H9 (cell line): ENCODE results near the gene ZBED1. TPM values are rescaled to one million over a fixed set of nuclear protein-coding genes. Genes with fewer than 3 reads are reported as not detected.
"Not testable (repeated sequence)": the region's sequence is repeated elsewhere in the genome, so short reads cannot be mapped to it uniquely, and the experiment has no call there.

Source experiments
- DNase-seq: peaks from one replicate; pipeline ENCODE4 v3.0.0-alpha.2; 2017
- H2AFZ ChIP-seq: one replicate; pipeline ENCODE4 v1.6.1; 2013; ENCODE audit warnings: mild to moderate bottlenecking, low read length, control low read depth, moderate library complexity
- H2AK5ac ChIP-seq: 2 replicates; pipeline ENCODE4 v1.6.1; 2013; ENCODE audit warnings: low read length, control low read depth, mixed read lengths; ENCODE audit not compliant: insufficient read length
- H2BK120ac ChIP-seq: one replicate; pipeline ENCODE4 v1.6.1; 2013; ENCODE audit warnings: low read depth, mild to moderate bottlenecking, low read length, control low read depth, inconsistent platforms; ENCODE audit not compliant: poor library complexity, severe bottlenecking
- H2BK12ac ChIP-seq: 2 replicates; pipeline ENCODE4 v1.6.1; 2013; ENCODE audit warnings: low read length, control low read depth, mixed read lengths, low read depth; ENCODE audit not compliant: insufficient read length
- H2BK15ac ChIP-seq: 2 replicates; pipeline ENCODE4 v1.6.1; 2013; ENCODE audit warnings: low read depth, low read length, control low read depth
- H2BK20ac ChIP-seq: one replicate; pipeline ENCODE4 v1.6.1; 2013; ENCODE audit warnings: low read depth, mild to moderate bottlenecking, low read length, control low read depth, inconsistent platforms; ENCODE audit not compliant: poor library complexity, severe bottlenecking
- H2BK5ac ChIP-seq: 2 replicates; pipeline ENCODE4 v1.6.1; 2013; ENCODE audit warnings: low read length, control low read depth, mixed read lengths; ENCODE audit not compliant: insufficient read length
- H3K14ac ChIP-seq: 2 replicates; pipeline ENCODE4 v1.6.1; 2013; ENCODE audit warnings: low read length, control low read depth; ENCODE audit not compliant: insufficient read depth
- H3K18ac ChIP-seq: 2 replicates; pipeline ENCODE4 v1.6.1; 2013; ENCODE audit warnings: low read depth, mild to moderate bottlenecking, mixed read lengths, low read length, control low read depth; ENCODE audit not compliant: insufficient read length
- H3K23ac ChIP-seq: 2 replicates; pipeline ENCODE4 v1.6.1; 2013; ENCODE audit warnings: low read length, control low read depth, mixed read lengths, low read depth; ENCODE audit not compliant: insufficient read length
- H3K23me2 ChIP-seq: 2 replicates; pipeline ENCODE4 v1.6.1; 2013; ENCODE audit warnings: low read depth, mild to moderate bottlenecking, mixed read lengths, low read length, control low read depth; ENCODE audit not compliant: insufficient read length, poor library complexity, severe bottlenecking
- H3K27ac ChIP-seq: 2 replicates; pipeline ENCODE4 v1.5.1; 2013; ENCODE audit warnings: low read length, control low read depth, mixed read lengths, low read depth; ENCODE audit not compliant: insufficient read length
- H3K27me3 ChIP-seq: 2 replicates; pipeline ENCODE4 v1.6.1; 2013; ENCODE audit warnings: low read length, control low read depth, inconsistent platforms; ENCODE audit not compliant: insufficient read depth
- H3K4ac ChIP-seq: 2 replicates; pipeline ENCODE4 v1.6.1; 2013; ENCODE audit warnings: low read depth, mild to moderate bottlenecking, control low read depth, inconsistent platforms, low read length, moderate library complexity
- H3K4me1 ChIP-seq: 2 replicates; pipeline ENCODE4 v1.6.1; 2013; ENCODE audit warnings: low read length, control low read depth, inconsistent platforms; ENCODE audit not compliant: insufficient read depth
- H3K4me2 ChIP-seq: 2 replicates; pipeline ENCODE4 v1.6.1; 2013; ENCODE audit warnings: low read length, control low read depth, mixed read lengths; ENCODE audit not compliant: insufficient read length, insufficient read depth
- H3K56ac ChIP-seq: 2 replicates; pipeline ENCODE4 v1.6.1; 2013; ENCODE audit warnings: low read depth, mild to moderate bottlenecking, mixed read lengths, low read length, control low read depth; ENCODE audit not compliant: insufficient read length
- H3K79me1 ChIP-seq: 2 replicates; pipeline ENCODE4 v1.6.1; 2013; ENCODE audit warnings: low read depth, mild to moderate bottlenecking, moderate library complexity, low read length, control low read depth, inconsistent platforms; ENCODE audit not compliant: insufficient read depth, poor library complexity, severe bottlenecking
- H3K79me2 ChIP-seq: 2 replicates; pipeline ENCODE4 v1.6.1; 2013; ENCODE audit warnings: low read length, control low read depth, inconsistent platforms; ENCODE audit not compliant: insufficient read depth
- H3K9ac ChIP-seq: 2 replicates; pipeline ENCODE4 v1.6.1; 2013; ENCODE audit warnings: low read length, control low read depth, mixed read lengths; ENCODE audit not compliant: insufficient read length; ENCODE audit errors: extremely low read depth
- H3K9me3 ChIP-seq: one replicate; pipeline ENCODE4 v1.6.1; 2013; ENCODE audit warnings: low read depth, low read length, inconsistent platforms; ENCODE audit not compliant: control insufficient read depth
- H3T11ph ChIP-seq: one replicate; pipeline ENCODE4 v1.6.1; 2013; ENCODE audit warnings: mild to moderate bottlenecking, low read length, control low read depth, inconsistent platforms
- H4K20me1 ChIP-seq: one replicate; pipeline ENCODE4 v1.6.1; 2013; ENCODE audit not compliant: control insufficient read depth, insufficient read length, insufficient read depth
- H4K5ac ChIP-seq: 2 replicates; pipeline ENCODE4 v1.6.1; 2013; ENCODE audit warnings: low read depth, mild to moderate bottlenecking, mixed read lengths, low read length, control low read depth; ENCODE audit not compliant: insufficient read length
- H4K8ac ChIP-seq: replicated peaks from 2 replicates; pipeline ENCODE4 v1.6.1; 2013; ENCODE audit warnings: low read length, control low read depth, mixed read lengths, low read depth; ENCODE audit not compliant: insufficient read length
- H4K91ac ChIP-seq: 2 replicates; pipeline ENCODE4 v1.6.1; 2013; ENCODE audit warnings: low read depth, mild to moderate bottlenecking, moderate library complexity, mixed read lengths, low read length, control low read depth; ENCODE audit not compliant: insufficient read length
- H3K27ac Mint-ChIP-seq, 3 experiments: 2 replicates in 2 of 3; 3 replicates in 1 of 3; pipeline ENCODE4 v1.8.0; 2020 to 2021; ENCODE audit warnings: mixed read lengths in 3 of 3, mild to moderate bottlenecking in 1 of 3, moderate library complexity in 1 of 3
- H3K27me3 Mint-ChIP-seq: 2 replicates; pipeline ENCODE4 v1.8.0; 2021; ENCODE audit warnings: low read depth, mild to moderate bottlenecking, moderate library complexity, mixed read lengths
- H3K36me3 Mint-ChIP-seq, 3 experiments: 2 replicates in 2 of 3; 3 replicates in 1 of 3; pipeline ENCODE4 v1.8.0; 2020 to 2021; ENCODE audit warnings: low read depth in 3 of 3, mixed read lengths in 3 of 3; ENCODE audit not compliant: insufficient read depth in 1 of 3
- H3K4me1 Mint-ChIP-seq, 2 experiments: 2 replicates each; pipeline ENCODE4 v1.8.0; 2020; ENCODE audit warnings: mixed read lengths in 2 of 2
- H3K4me3 Mint-ChIP-seq, 2 experiments: 2 replicates in 1 of 2; 3 replicates in 1 of 2; pipeline ENCODE4 v1.8.0; 2020 to 2021; ENCODE audit warnings: mild to moderate bottlenecking in 2 of 2, mixed read lengths in 2 of 2, moderate library complexity in 1 of 2
- H3K9me3 Mint-ChIP-seq, 2 experiments: 2 replicates in 1 of 2; 3 replicates in 1 of 2; pipeline ENCODE4 v1.8.0; 2020; ENCODE audit warnings: mild to moderate bottlenecking in 2 of 2, mixed read lengths in 2 of 2, moderate library complexity in 1 of 2
- CTCF ChIP-seq: fragments of 200-600 bp; sonication (generic); conservative IDR thresholded peaks from 3 replicates; pipeline ENCODE4 v1.8.0; 2021; ENCODE audit warnings: antibody characterized with exemption, mild to moderate bottlenecking
- WGBS: extraction: QIAGEN DNeasy Blood & Tissue Kit; methylation state at CpG from one replicate; pipeline ENCODE4 v1.1.7; 2013; ENCODE audit warnings: missing lambda C conversion rate, low lambda C conversion rate, mixed read lengths; ENCODE audit not compliant: insufficient read length; ENCODE audit errors: extremely low coverage; 5-methylcytosine and 5-hydroxymethylcytosine counted together
- total RNA-seq: library from RNA; stranded (reverse); gene quantifications from 2 replicates; pipeline ENCODE4 v1.2.1, GENCODE V29; 2021

ZBED1 gene
- total RNA-seq, 1 experiment from 2014 or later, result 61.1 TPM

DNA sequence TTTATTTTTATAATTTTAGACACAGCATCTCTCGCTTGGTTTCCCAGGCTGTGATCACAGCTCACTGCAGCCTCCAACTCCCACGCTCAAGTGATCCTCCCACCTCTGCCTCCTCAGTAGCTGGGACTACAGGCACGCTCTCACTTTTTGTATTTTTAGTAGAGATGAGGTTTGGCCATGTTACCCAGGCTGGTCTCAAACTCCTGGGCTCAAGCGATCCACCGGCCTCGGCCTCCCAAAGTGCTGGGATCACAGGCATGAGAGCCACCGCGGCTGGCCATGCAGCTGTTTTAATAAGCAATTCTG lies 39.1 kb downstream of the ZBED1 start:
- peak overlapping the region; percentile 83 to 93 (median 92); a peak in 6 of 7 replicates for H3K27ac Mint-ChIP-seq
- Histone ChIP-seq H3K23me2 (no peaks in the 10 kb centered on the region), H3K27me3 (no peaks in the 10 kb centered on the region), H3K23ac (no peak overlapping the region), H2AK5ac (no peak overlapping the region), H3K14ac (no peak overlapping the region), H4K5ac (no peak overlapping the region), H3K4me2 (no peak overlapping the region), H4K20me1 (no peaks in the 10 kb centered on the region), H3K18ac (no peak overlapping the region), H3K4ac (0 out of 2 replicates have a peak overlapping the region, but pooled peaks have one; percentile 21), H4K8ac (no peak overlapping the region), H2BK5ac (no peak overlapping the region), H4K91ac (no peak overlapping the region), H2BK12ac (no peak overlapping the region), H2BK15ac (no peak overlapping the region), H3K4me1 (peaks cover 3% of the 10 kb centered on the region; the same call in 1 of the 2 replicates), H2AFZ (no peak overlapping the region), H3K79me1 (peaks cover 4% of the 10 kb centered on the region), H2BK20ac (no peak overlapping the region), H3K79me2 (peaks cover 6% of the 10 kb centered on the region; the same call in 1 of the 2 replicates), H3K9me3 (peaks cover 17% of the 10 kb centered on the region), H3T11ph (no peak overlapping the region), H3K9ac (no peak overlapping the region), H2BK120ac (no peak overlapping the region), H3K56ac (no peak overlapping the region), H3K27ac (no peak overlapping the region)
- TF ChIP-seq CTCF, result no peak
- no CpG with 5 or more reads among the region's 8 CpGs for WGBS
- peaks cover 45 to 64% (median 50%) of the 10 kb centered on the region in 3 experiments for H3K36me3 Mint-ChIP-seq
- peaks cover 23 to 33% of the 10 kb centered on the region in 2 experiments for H3K4me1 Mint-ChIP-seq
- no peak overlapping the region for H3K4me3 Mint-ChIP-seq
- H3K27me3 Mint-ChIP-seq, result no peaks in the 10 kb centered on the region
- H3K9me3 Mint-ChIP-seq, result peaks cover 37 to 42% of the 10 kb centered on the region in 2 experiments
- no peak for DNase-seq

DNA sequence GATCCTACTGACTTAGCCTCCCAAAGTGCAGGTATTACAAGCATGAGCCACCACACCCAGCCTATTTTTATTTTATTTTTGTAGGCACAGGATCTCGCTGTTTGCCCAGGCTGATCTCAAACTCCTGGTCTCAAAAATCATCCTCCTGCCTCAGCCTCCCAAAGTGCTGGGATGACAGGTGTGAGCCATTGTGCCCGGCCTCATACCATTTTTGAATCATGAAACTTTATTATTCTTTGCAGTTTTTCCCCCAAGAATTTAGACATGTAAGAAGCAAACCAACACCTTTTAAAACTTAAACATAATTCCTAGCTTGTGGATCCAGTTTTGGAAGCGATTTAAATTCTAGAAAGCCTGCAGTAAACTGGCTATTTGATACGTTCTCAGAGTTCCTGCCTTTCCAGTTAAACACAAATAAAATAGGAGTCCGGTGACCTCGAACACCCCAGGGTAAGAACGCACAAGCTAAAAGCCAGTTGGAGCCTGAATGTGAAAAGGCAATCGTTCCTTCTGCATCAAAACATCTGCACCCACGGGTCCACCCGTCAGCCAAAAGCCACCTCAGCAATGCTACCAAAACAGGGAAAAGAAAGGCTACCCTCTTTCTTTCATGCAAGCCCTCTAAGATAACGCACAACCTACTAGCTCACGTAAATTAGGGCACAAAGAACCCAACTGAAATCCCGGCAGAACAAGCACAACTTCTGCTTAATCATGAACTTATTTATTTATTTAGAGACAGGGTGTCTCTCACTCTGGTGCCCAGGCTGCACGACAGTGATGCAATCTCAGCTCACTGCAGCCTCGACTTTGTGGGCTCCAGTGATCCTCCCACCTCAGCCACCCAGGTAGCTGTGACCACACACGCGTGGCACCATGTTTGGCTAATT lies 39.7 kb downstream of the ZBED1 start:
- not testable (repeated sequence) for H4K20me1 ChIP-seq, H3K23me2 ChIP-seq, H3K27ac ChIP-seq, H4K91ac ChIP-seq, H4K5ac ChIP-seq, H3T11ph ChIP-seq, H3K4me2 ChIP-seq, H2AFZ ChIP-seq, H2BK12ac ChIP-seq, H2BK20ac ChIP-seq, H3K4ac ChIP-seq, H4K8ac ChIP-seq, H3K14ac ChIP-seq, H3K4me1 ChIP-seq, DNase-seq, H3K18ac ChIP-seq, H2BK15ac ChIP-seq, H3K27me3 ChIP-seq, H2BK120ac ChIP-seq, H3K79me1 ChIP-seq, H2BK5ac ChIP-seq, H3K56ac ChIP-seq, H3K4me3 Mint-ChIP-seq, H3K9ac ChIP-seq, H3K23ac ChIP-seq, H2AK5ac ChIP-seq, H3K27me3 Mint-ChIP-seq, H3K79me2 ChIP-seq
- Mint-ChIP-seq H3K27ac (peak overlapping the region in 2 of 3 experiments; percentile 92 to 93; a peak in 6 of 7 replicates), H3K4me1 (peaks cover 25 to 35% of the 10 kb centered on the region in 2 experiments), H3K9me3 (peaks cover 31 to 36% of the 10 kb centered on the region in 2 experiments), H3K36me3 (peaks cover 39 to 59% (median 44%) of the 10 kb centered on the region in 3 experiments)
- WGBS, result no CpG with 5 or more reads among the region's 17 CpGs
- peaks cover 11% of the 10 kb centered on the region for H3K9me3 ChIP-seq
